Suppressor macrophage treated with lipopolysaccharide for 4 hours (primary cell): ENCODE data around the gene SLC7A9.
"Not testable (repeated sequence)": the region's sequence is repeated elsewhere in the genome, so short reads cannot be mapped to it uniquely, and the experiment has no call there.

Source experiments
- DNase-seq: peaks from one replicate; pipeline ENCODE4 v3.0.0-alpha.2; 2020

SLC7A9 gene

GRCh38 chr19:32869369-32869965, at the start of gene SLC7A9:
Gene SLC7A9 (minus strand): TSS chr19:32869767. CDS start chr19:32868534, 1,233 bp downstream.
- DNase-seq, result no peak

- no peak for DNase-seq
These were observed 49.8 kb upstream of the SLC7A9 start for GRCh38 chr19:32919365-32919764.

GRCh38 chr19:32917616-32917996, 48.0 kb upstream of the SLC7A9 start:
- DNase-seq, result no peak

- no peak for DNase-seq
These were observed 47.5 kb upstream of the SLC7A9 start for GRCh38 chr19:32916969-32917615.

GRCh38 chr19:32914879-32915660, 45.5 kb upstream of the SLC7A9 start:
- DNase-seq, result no peak

- DNase-seq, result no peak
These were observed 41.9 kb upstream of the SLC7A9 start for GRCh38 chr19:32911467-32911866.

- no peak for DNase-seq
These were observed 41.3 kb upstream of the SLC7A9 start for GRCh38 chr19:32910874-32911273.

DNA sequence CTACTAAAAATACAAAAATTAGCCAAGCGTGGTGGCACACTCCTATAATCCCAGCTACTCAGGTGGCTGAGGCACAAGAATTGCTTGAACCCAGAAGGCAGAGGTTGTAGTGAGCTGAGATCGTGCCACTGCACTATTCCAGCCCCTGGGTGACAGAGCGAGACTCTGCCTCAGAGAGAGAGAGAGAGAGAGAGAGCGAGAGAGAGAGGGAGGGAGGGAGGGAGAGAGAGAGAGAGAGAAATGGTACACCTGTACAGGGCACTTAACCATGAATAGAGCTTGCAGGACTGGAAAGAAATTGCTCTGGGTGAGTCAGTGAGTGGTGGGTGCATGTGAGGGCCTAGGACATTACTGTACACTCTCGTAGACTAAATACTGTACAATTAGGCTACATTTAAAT, 40.5 kb upstream of the SLC7A9 start:
- no peak for DNase-seq

GRCh38 chr19:32909257-32909656, 39.7 kb upstream of the SLC7A9 start:
- DNase-seq, result peak; percentile 16

DNA sequence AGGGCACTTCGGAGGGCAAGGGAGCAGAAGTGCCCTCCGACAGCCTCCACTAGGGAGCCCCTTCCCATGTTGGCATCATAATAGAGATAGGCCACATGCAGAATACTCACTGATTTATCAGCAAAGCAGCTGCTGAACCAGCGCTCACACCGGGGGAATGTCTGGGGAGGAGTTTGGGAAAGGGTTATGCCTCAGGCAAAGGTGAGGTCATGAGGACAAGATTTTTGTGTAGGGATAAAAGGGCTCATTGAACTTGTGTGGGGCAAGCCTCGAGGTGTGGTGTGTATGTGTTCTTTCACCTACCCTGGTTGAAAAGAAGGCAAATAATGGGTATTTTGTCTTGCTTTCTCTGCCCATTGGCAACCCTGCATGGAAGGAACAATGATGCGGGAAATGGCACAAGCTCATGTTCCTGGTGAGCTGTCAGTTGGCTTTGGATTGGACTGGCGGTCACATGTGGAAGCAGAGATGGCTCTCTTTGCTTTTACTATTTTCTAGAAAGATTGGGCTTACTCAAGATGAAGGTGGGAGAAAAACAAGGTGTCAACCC, 39.1 kb upstream of the SLC7A9 start:
- DNase-seq, result no peak

GRCh38 chr19:32902448-32902847, 32.9 kb upstream of the SLC7A9 start:
- DNase-seq, result no peak

- no peak for DNase-seq
These were observed 32.1 kb upstream of the SLC7A9 start for GRCh38 chr19:32901504-32902161.

DNA sequence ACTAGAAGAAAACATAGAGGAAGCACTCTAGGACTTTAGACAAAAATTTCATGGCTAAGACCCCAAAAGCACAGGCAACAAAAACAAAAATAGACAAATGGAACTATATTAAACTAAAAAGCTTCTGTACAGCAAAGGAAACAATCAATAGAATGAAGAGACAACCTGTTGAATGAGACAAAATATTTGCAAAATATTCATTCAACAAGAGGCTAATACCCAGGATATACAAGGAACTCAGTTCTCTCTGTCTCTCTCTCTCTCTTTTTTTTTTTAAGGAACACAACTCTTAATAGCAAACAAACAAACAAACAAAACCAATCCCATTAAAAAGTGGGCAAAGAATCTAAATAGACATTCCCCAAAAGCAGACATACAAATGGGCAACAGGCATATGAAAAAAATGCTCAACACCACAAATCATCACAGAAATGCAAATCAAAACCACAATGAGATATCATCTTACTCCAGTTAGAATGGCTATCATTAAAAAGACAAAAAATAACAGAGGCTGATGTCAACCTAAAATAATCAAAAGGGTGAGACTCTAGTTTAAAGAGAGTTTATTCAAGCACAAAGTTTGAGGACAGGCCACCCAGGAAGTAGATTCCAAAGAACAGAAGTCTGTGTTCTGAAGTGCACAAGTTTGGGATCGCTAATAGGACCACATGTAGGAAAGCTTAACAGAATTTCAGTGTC, 27.1 kb upstream of the SLC7A9 start:
- no peak for DNase-seq

- no peak for DNase-seq
These were observed 25.8 kb upstream of the SLC7A9 start for GRCh38 chr19:32895384-32895783.

DNA sequence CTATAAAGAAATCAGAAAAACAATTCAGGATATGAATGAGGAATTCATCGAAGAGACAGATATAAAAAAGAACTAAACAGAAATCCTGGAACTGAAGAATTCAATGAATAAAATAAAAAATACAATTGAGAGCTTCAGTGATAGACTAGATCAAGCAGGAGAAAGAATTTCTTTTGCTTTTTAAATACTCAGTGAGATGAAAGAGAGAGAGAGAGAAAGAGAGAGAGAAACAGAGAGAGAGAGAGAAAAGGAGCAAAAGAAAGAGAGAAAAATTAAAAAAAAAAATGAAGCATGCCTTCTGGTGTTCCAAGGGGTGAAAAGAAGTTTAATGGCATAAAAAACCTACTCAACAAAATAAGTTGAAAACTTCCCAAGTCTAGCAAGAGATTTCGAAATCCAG, 22.0 kb upstream of the SLC7A9 start:
- DNase-seq, result no peak

DNA sequence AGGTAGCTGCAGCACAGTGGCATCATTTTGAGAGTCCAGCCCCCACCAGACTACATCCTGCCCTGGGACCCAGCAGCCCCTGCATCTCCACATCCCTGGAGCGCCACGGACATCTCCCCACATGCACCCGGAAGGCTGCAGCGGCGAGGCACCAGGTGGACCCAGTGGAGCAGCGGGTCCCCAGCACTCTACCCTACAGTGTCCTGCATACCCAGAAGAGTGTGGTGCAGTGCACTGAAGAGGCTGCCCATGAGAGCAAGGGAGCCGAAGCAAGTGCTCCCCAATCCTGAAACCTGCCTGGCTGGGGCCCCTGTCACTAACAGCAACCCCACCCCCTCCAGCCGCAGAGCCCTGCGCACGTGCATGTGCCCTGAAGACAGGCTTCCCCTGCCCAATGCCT, 21.3 kb upstream of the SLC7A9 start:
- DNase-seq, result no peak

DNA sequence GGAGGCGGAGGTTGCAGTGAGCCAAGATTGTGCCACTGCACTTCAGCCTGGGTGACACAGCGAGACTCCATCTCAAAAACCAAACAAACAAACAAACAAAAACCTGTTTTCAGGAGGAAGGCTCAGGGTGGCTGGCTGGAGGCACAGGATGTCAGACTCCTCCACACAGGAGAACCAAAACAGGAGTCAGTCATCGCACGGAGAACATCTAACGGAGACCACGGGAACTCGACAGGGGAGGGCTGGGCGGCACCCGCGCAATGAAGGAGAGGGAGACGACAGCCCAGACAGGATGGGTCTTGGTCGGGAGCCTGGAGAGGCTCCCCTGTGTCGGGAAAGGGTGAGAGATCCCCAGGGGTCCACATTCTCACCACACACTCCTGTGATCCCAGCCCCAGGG, 20.8 kb upstream of the SLC7A9 start:
- no peak for DNase-seq

GRCh38 chr19:32889137-32889934, 19.8 kb upstream of the SLC7A9 start:
- no peak for DNase-seq

DNA sequence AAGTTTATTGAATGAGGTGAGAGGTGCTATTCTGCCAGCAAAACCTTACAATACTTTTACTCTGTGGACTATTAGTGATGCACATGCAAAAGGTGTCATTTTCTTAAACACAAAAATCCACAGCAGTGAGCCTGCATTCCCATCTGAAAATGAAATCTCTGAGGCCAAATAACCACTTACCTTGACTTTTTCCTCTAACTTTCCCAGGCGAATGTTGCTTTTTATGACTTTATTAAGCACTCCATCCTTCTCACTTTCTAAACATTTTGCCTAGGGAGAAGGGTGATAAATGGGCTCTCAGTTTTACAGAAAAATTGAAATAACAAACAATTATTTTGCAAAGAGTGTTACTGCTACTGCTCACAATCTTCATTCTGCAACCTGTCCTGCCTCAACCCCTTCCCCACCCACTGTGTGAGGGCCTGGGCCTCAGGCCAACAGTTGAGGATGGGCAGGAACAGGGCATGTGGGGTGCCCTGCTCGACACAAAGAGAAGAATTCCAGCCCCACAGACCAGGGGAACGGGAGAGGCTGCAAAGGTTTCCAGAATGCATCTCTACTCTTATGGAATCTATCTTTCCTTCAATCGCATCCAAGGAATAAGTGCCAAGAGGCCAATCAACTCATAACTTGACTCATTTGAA, 18.1 kb upstream of the SLC7A9 start:
- DNase-seq, result no peak

- DNase-seq, result no peak
These were observed 16.7 kb upstream of the SLC7A9 start for GRCh38 chr19:32886241-32886640.

DNA sequence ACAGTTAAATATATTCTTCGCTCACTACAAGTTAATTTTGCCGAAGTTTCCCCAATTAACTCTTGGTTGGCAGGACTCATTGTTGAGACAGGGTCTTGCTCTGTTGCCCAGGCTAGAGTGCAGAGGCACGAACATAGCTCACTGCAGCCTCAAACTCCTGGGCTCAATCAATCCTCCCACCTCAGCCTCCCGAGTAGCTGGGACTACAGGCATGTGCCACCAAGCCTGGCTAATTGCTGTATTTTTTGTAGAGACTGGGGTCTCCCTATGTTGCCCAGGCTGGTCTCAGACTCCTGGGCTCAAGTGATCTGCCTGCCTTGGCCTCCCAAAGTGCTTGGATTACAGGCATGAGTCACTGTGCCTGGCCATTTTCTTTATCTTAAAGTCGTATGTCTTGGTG, 15.7 kb upstream of the SLC7A9 start:
- DNase-seq, result not testable (repeated sequence)
